ENCODE data around the gene SLC38A10. TPM values are rescaled to one million over a fixed set of nuclear protein-coding genes. Genes with fewer than 3 reads are reported as not detected.

SLC38A10 gene
- polyA plus RNA-seq, 1 donor (not counting 4 experiments of a cell fraction or from before 2014, with no cell fraction given) = 16.8 TPM

DNA sequence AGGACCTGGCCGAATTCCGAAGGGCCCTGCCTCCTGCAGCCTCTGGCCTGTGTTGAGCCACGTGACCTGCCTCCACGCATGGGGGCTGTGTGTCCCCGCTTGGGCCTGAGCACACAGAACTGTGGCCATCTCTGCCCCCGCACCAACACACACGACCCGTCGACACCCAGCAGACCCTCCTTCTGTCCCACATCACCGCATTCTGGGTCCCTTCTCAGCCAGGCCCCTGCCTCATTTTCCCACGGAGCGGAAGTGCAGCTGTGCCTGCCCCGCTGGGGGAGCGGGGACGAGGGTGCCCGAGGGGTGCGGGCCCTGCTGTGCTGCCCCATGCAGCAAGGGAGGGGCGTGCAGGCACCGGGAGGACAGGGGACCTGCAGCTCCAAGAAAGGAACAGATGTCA lies 37.6 kb downstream of the SLC38A10 start:
- TF ChIP-seq EZH2 (IDR thresholded peaks at IDR 0.05; ENCODE audit: low read length) = no peak
- TF ChIP-seq, protein P1, sequence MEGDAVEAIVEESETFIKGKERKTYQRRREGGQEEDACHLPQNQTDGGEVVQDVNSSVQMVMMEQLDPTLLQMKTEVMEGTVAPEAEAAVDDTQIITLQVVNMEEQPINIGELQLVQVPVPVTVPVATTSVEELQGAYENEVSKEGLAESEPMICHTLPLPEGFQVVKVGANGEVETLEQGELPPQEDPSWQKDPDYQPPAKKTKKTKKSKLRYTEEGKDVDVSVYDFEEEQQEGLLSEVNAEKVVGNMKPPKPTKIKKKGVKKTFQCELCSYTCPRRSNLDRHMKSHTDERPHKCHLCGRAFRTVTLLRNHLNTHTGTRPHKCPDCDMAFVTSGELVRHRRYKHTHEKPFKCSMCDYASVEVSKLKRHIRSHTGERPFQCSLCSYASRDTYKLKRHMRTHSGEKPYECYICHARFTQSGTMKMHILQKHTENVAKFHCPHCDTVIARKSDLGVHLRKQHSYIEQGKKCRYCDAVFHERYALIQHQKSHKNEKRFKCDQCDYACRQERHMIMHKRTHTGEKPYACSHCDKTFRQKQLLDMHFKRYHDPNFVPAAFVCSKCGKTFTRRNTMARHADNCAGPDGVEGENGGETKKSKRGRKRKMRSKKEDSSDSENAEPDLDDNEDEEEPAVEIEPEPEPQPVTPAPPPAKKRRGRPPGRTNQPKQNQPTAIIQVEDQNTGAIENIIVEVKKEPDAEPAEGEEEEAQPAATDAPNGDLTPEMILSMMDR (optimal IDR thresholded peaks at IDR 0.05 in 1 of 3, IDR thresholded peaks at IDR 0.05 in 1 of 3, conservative IDR thresholded peaks at IDR 0.05 in 1 of 3; ENCODE audit: extremely low read depth in 1 of 3, insufficient read depth in 2 of 3, low read length in 3 of 3) = no peak
- Histone ChIP-seq H3K9me1 (ENCODE audit: control insufficient read depth, extremely low read depth, insufficient read depth, low read length) (no peaks in the 10 kb centered on the region), H3K4me1 (ENCODE audit: control insufficient read depth, extremely low read depth, insufficient read depth, low read length) (peaks cover 14% of the 10 kb centered on the region), H3K4me3 (ENCODE audit: control insufficient read depth in 2 of 3, extremely low read depth in 1 of 3, insufficient read depth in 2 of 3, low read depth in 1 of 3, low read length in 3 of 3) (no peak overlapping the region), H2AFZ (ENCODE audit: control insufficient read depth, low read length) (no peak overlapping the region), H4K20me1 (ENCODE audit: control insufficient read depth, extremely low read depth, insufficient read depth, low read length) (peaks cover 12% of the 10 kb centered on the region), H3K27ac (ENCODE audit: control insufficient read depth, insufficient read depth, low read length) (no peak overlapping the region), H3K36me3 (ENCODE audit: control insufficient read depth in 2 of 2, extremely low read depth in 1 of 2, insufficient read depth in 2 of 2, low read length in 2 of 2) (peaks cover 17 to 39% of the 10 kb centered on the region in 2 experiments), H3K9me3 (ENCODE audit: control insufficient read depth, low read depth, low read length) (no peaks in the 10 kb centered on the region), H3K9ac (ENCODE audit: control insufficient read depth, extremely low read depth, insufficient read depth, low read length) (no peak overlapping the region), H3K79me2 (ENCODE audit: control insufficient read depth, insufficient read depth, low read length) (peaks cover 4% of the 10 kb centered on the region), H3K4me2 (ENCODE audit: control insufficient read depth, extremely low read depth, insufficient read depth, low read depth, low read length) (no peak overlapping the region), H3K27me3 (ENCODE audit: control insufficient read depth, extremely low read depth, insufficient read depth, low read length) (no peaks in the 10 kb centered on the region)
- FAIRE-seq (no peak), DNase-seq (ENCODE audit: low read depth, low spot score) (no peak)
- dilution Hi-C loops (cut with MboI; ENCODE audit: extremely low pct_ligation_motif_present, low sequenced_read_pairs) = no loop called here

DNA sequence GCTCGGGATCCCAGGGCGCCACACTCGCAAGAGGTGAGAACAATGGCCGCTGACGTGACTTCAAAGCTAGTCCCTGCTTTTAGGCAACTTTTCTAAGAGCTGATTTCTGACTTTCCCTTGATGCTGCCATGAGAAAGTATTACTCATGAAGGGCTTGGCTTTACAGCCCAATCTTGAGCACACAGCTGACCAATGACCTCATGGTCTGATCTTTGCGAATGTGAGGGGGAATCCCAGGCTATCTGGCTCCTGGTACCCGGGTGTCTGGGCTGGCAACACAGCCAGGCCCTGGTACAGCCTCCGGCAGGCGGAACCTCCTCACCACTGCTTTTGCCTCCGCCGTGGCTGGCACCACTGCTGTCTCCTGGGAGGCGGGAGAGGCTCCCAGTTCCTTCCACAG lies 38.5 kb downstream of the SLC38A10 start:
- no peak for DNase-seq (ENCODE audit: low read depth, low spot score)
- no peaks in the 10 kb centered on the region for H3K9me1 ChIP-seq (ENCODE audit: control insufficient read depth, extremely low read depth, insufficient read depth, low read length)
- H3K79me2 ChIP-seq (ENCODE audit: control insufficient read depth, insufficient read depth, low read length) = peaks cover 4% of the 10 kb centered on the region
- no peak overlapping the region for H3K4me2 ChIP-seq (ENCODE audit: control insufficient read depth, extremely low read depth, insufficient read depth, low read depth, low read length)
- no peak overlapping the region for H2AFZ ChIP-seq (ENCODE audit: control insufficient read depth, low read length)
- H3K4me3 ChIP-seq (ENCODE audit: control insufficient read depth in 2 of 3, extremely low read depth in 1 of 3, insufficient read depth in 2 of 3, low read depth in 1 of 3, low read length in 3 of 3) = no peak overlapping the region
- peaks cover 12% of the 10 kb centered on the region for H4K20me1 ChIP-seq (ENCODE audit: control insufficient read depth, extremely low read depth, insufficient read depth, low read length)
- H3K4me1 ChIP-seq (ENCODE audit: control insufficient read depth, extremely low read depth, insufficient read depth, low read length) = peaks cover 14% of the 10 kb centered on the region
- FAIRE-seq = no peak
- dilution Hi-C loops (cut with MboI; ENCODE audit: extremely low pct_ligation_motif_present, low sequenced_read_pairs) = no loop called here
- peaks cover 13 to 37% of the 10 kb centered on the region in 2 experiments for H3K36me3 ChIP-seq (ENCODE audit: control insufficient read depth in 2 of 2, extremely low read depth in 1 of 2, insufficient read depth in 2 of 2, low read length in 2 of 2)
- no peak overlapping the region for H3K9ac ChIP-seq (ENCODE audit: control insufficient read depth, extremely low read depth, insufficient read depth, low read length)
- no peaks in the 10 kb centered on the region for H3K9me3 ChIP-seq (ENCODE audit: control insufficient read depth, low read depth, low read length)
- H3K27ac ChIP-seq (ENCODE audit: control insufficient read depth, insufficient read depth, low read length) = no peak overlapping the region
- no peaks in the 10 kb centered on the region for H3K27me3 ChIP-seq (ENCODE audit: control insufficient read depth, extremely low read depth, insufficient read depth, low read length)
- TF ChIP-seq EZH2 (IDR thresholded peaks at IDR 0.05; ENCODE audit: low read length) = no peak
- TF ChIP-seq, protein P1 (optimal IDR thresholded peaks at IDR 0.05 in 1 of 3, IDR thresholded peaks at IDR 0.05 in 1 of 3, conservative IDR thresholded peaks at IDR 0.05 in 1 of 3; ENCODE audit: extremely low read depth in 1 of 3, insufficient read depth in 2 of 3, low read length in 3 of 3) = no peak
